HG02840 (cell line): ENCODE results near the gene DISP3.
"Not testable (repeated sequence)": the region's sequence is repeated elsewhere in the genome, so short reads cannot be mapped to it uniquely, and the experiment has no call there.

Experiments used
- ATAC-seq: cut with Tn5 transposase; IDR thresholded peaks from one replicate; pipeline ENCODE4 v1.9.1; 2021; ENCODE audit warnings: mild to moderate bottlenecking, moderate library complexity, moderate number of reproducible peaks; ENCODE audit not compliant: unreplicated experiment, low FRiP score

Gene DISP3

DNA sequence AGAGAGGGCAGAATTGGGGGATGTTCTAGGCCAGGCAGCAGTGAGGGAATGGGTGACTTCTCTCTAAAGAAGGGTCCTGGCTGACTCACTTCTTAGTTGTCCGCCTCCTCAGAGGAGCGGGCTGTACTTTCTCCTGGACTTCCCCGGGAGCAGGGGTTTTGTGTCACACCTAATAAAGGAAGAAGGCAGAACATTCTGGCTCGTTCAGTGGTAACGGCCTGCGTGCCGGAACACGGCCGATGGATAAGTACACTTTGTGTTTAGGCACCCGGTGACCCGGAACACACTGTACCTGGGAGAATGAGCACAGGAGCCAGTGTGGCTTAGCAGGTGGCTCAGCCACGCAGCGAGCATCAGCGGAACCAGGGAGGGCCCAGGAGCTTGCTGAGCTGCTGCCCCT, 90.6 kb downstream of the DISP3 start:
- ATAC-seq = no peak

DNA sequence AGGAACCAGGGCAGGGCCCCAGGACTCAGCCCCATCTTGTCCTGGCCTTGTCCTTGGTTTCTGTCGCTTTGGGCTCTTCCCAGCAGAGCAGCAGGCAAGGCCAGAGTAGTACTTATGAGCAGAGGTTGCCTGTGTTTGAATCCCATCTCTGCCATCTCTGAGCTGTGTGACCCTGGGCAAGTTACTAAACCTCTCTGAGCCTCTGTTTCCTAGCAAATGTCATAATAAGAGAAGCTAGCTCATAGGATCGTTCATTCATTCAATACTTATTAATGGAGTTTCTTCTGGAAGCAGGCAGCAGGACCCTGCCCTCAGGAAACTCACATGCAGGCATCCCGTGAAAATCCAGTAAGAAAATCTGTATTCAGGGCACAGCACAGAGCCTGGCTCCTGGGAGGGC, 91.0 kb downstream of the DISP3 start:
- ATAC-seq = no peak

- no peak for ATAC-seq
Observed at GRCh38 chr1:11570821-11571380, 91.9 kb downstream of the DISP3 start.

GRCh38 chr1:11571906-11572616, 93.1 kb downstream of the DISP3 start:
- no peak for ATAC-seq

DNA sequence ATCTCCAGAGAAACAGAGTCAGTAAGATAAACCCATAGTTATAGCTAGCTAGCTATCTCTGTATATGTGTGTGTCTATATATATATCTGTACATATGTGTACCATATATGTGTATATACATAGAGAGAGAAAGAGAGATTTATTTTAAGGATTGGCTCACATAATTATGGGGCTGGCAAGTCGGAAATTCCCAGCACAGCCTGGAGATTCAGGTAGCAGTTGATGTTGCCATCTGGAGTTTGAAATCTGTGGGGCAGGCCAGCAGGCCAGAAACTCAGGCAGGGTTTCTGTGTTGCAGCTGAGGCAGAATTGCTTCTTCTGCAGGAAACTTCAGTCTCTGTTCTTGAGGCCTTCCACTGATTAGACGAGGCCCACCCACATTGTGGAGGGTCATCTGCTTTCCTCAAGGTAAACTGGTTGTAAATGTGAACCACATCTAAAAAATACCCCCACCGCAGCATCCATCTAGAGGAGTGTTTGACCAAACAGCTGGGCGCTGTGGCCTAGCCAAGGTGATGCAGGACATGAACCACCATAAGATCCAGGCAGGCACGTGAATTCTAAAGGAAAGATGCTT, 94.2 kb downstream of the DISP3 start:
- ATAC-seq = no peak

DNA sequence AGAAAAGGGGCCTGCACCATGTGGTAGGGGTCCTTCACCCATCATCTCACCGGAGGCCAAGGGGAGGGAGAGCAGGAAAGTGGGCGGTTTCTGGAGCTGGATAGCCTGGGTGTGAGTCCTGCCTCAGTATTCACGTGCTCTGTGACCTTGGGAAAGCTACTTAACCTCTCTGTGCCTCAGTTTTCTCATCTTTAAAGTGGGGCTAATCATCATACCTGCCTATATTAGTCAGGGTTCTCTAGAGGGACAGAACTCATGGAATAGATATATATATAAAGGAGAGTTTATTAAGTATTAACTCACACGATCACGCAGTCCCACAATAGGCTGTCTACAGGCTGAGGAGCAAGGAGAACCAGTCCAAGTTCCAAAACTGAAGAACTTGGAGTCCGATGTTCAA, 96.6 kb downstream of the DISP3 start:
- ATAC-seq = no peak

GRCh38 chr1:11576109-11576875, 97.3 kb downstream of the DISP3 start:
- ATAC-seq = no peak

- ATAC-seq = no peak
Observed at GRCh38 chr1:11578004-11578403, 99.0 kb downstream of the DISP3 start.

GRCh38 chr1:11579506-11579905, 100.6 kb downstream of the DISP3 start:
- ATAC-seq = no peak

DNA sequence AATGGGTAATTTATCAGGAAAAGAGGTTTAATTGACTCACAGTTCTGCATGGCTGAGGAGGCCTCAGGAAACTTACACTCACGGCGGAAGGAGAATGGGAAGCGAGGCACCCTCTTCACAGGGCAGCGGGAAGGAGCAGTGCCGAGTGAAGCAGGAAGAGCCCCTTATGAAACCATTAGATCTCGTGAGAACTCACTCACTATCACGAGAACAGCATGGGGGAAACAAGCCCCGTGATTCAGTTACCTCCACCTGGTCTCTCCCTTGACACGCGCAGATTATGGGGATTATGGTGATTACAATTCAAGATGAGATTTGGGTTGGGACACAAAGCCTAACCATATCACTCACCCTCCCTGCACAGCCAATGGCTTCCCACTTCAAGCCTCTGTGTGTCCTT, 101.1 kb downstream of the DISP3 start:
- ATAC-seq = not testable (repeated sequence)

- no peak for ATAC-seq
Observed at GRCh38 chr1:11581445-11581991, 102.6 kb downstream of the DISP3 start.

DNA sequence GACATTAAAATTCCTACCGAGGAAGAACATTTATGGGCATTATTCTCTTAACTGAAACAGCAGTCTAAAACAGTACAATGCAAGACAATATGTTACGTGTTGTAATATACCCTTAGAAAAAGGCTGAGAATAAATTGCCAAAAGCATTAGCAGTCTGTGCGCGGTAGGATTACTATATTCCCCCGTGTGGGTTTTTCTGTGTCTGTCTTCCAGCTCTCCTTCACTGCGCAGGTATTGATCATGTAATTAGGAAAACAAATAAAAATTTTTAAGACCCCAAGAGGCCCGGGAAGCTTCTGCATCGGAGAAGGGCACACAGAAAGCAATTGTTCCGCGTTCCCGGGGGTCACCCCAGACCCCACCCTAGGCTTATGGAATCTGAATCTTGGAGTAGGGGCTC, 106.4 kb downstream of the DISP3 start:
- no peak for ATAC-seq
